Activated CD8-positive, alpha-beta T cell treated with anti-CD3 and anti-CD28 coated beads for 36 hours (primary cell): ENCODE results near the gene SH2D4B. TPM values are rescaled to one million over a fixed set of nuclear protein-coding genes. Genes with fewer than 3 reads are reported as not detected.

ENCODE experiments used
- ATAC-seq: fragments of 200-7000 bp; cut with Tn5 transposase; one replicate; pipeline ENCODE4 v1.10.0; 2021; ENCODE audit warnings: mild to moderate bottlenecking, moderate library complexity
- CTCF ChIA-PET: fragments of 350-600 bp; sonication (Branson Sonifier 250); formaldehyde crosslinking; loops from one replicate; lab custom pipeline; 2021; ENCODE audit warnings: antibody characterized with exemption; lab: Charles Lee
- POLR2A ChIA-PET: fragments of 350-600 bp; sonication (Branson Sonifier 250); formaldehyde crosslinking; loops from one replicate; lab custom pipeline; 2021; ENCODE audit warnings: antibody characterized with exemption; lab: Charles Lee
- DNase-seq: peaks from one replicate; pipeline ENCODE4 v3.0.0-alpha.2; 2020
- H3K27ac Mint-ChIP-seq: one replicate; pipeline ENCODE4 v1.8.0; 2021; ENCODE audit warnings: mild to moderate bottlenecking, mixed read lengths
- H3K27me3 Mint-ChIP-seq: one replicate; pipeline ENCODE4 v1.8.0; 2021; ENCODE audit warnings: mixed read lengths
- H3K36me3 Mint-ChIP-seq: one replicate; pipeline ENCODE4 v1.8.0; 2021; ENCODE audit warnings: low read depth, mixed read lengths
- H3K4me1 Mint-ChIP-seq: one replicate; pipeline ENCODE4 v1.8.0; 2021; ENCODE audit warnings: low read depth, mixed read lengths
- H3K4me3 Mint-ChIP-seq: one replicate; pipeline ENCODE4 v1.8.0; 2021; ENCODE audit warnings: mild to moderate bottlenecking, moderate library complexity, mixed read lengths
- H3K9me3 Mint-ChIP-seq: one replicate; pipeline ENCODE4 v1.8.0; 2021; ENCODE audit warnings: mixed read lengths
- CTCF ChIP-seq: fragments of 200-600 bp; IDR thresholded peaks from one replicate; pipeline ENCODE4 v1.8.0; 2022; ENCODE audit warnings: antibody characterized with exemption, mild to moderate bottlenecking
- intact Hi-C: fragments of 100-400 bp; cut with micrococcal nuclease; formaldehyde crosslinking; loops from one replicate; pipeline ENCODE4 v1.10.0; 2022
- total RNA-seq, 2 experiments: library from RNA; stranded (reverse); gene quantifications; one replicate each; pipeline ENCODE4 v1.2.3, GENCODE V29; 2021

Gene SH2D4B
- total RNA-seq, 2 experiments from 2014 or later = 0.11 to 0.20 TPM

DNA sequence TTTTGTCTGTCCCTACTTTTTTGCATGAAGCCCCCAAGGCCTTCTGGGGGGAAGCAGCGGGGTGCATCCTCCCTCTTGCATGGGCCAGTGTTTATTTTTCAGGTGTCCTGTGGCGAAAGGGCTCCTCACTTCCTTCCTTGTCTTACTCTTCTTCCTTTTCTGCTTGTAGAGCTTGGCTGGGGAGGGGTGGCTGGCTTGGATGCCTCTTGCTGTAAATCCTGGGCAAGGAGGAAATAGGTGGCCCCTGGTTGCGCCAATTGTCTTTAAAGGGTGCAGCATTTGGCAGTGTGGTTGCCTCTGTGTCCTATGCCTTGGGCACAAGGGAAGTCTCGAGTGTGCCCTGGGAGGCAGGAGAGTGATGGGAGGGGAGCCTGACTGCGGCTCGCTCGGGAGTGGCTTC, 95.0 kb downstream of the SH2D4B start:
- ATAC-seq = no peak

GRCh38 chr10:80633383-80633860, 95.7 kb downstream of the SH2D4B start:
- no peak for ATAC-seq
- ChIA-PET POLR2A (no interaction called here), CTCF (interaction anchor here (3.8 kb wide), 1 partner anchor 29 kb away, joined by 15 read pairs; no protein-coding TSS in a partner anchor)
- intact Hi-C loops = no loop called here
- Mint-ChIP-seq H3K27me3 (peaks cover 1% of the 10 kb centered on the region), H3K27ac (no peak overlapping the region), H3K4me3 (no peak overlapping the region), H3K9me3 (no peaks in the 10 kb centered on the region), H3K36me3 (no peaks in the 10 kb centered on the region), H3K4me1 (no peaks in the 10 kb centered on the region)
- TF ChIP-seq CTCF = no peak
- no peak for DNase-seq

More for the DNA sequence above, 95.0 kb downstream of the SH2D4B start:
- Mint-ChIP-seq H3K27ac (no peak overlapping the region), H3K36me3 (no peaks in the 10 kb centered on the region), H3K4me1 (no peaks in the 10 kb centered on the region), H3K27me3 (no peaks in the 10 kb centered on the region), H3K4me3 (no peak overlapping the region), H3K9me3 (no peaks in the 10 kb centered on the region)
- no peak for TF ChIP-seq CTCF
- intact Hi-C loops = no loop called here
- POLR2A ChIA-PET = no interaction called here
- CTCF ChIA-PET = interaction anchor here (0.5 to 3.8 kb wide), 2 partner anchors 30 to 60 kb away, joined by 3 to 15 read pairs; no protein-coding TSS in a partner anchor
- no peak for DNase-seq

DNA sequence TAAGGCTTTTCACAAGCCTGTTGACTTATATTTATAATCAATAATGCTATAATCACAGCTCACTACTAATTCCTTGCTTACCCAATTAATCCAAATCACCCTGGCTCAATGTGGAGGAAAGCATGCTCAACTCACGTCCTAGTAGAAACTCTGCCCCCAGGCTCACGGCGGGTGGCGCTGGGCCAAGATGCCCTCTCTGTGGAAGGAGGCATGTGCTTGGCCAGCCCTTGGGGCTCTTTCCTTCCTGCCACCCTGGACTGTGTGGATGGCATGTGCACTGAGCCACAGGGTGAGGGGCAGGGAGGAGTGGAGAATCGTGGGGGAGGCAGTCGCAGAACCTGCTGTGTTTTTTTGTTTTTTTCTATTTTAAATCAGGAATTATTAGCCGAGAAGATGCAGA, 96.2 kb downstream of the SH2D4B start:
- no peak for DNase-seq
- Mint-ChIP-seq H3K27ac (no peak overlapping the region), H3K4me1 (no peaks in the 10 kb centered on the region), H3K4me3 (no peak overlapping the region), H3K36me3 (no peaks in the 10 kb centered on the region), H3K27me3 (peaks cover 2% of the 10 kb centered on the region), H3K9me3 (no peaks in the 10 kb centered on the region)
- TF ChIP-seq CTCF = no peak
- ChIA-PET CTCF (interaction anchor here (3.8 kb wide), 1 partner anchor 29 kb away, joined by 15 read pairs; no protein-coding TSS in a partner anchor), POLR2A (no interaction called here)
- intact Hi-C loops = no loop called here
- ATAC-seq = no peak

GRCh38 chr10:80642661-80643060, 105.0 kb downstream of the SH2D4B start:
- no peaks in the 10 kb centered on the region for H3K36me3 Mint-ChIP-seq
- intact Hi-C loops = no loop called here
- no peak for TF ChIP-seq CTCF
- ATAC-seq = no peak
- H3K4me3 Mint-ChIP-seq = no peak overlapping the region
- no peaks in the 10 kb centered on the region for H3K4me1 Mint-ChIP-seq
- H3K9me3 Mint-ChIP-seq = no peaks in the 10 kb centered on the region
- H3K27ac Mint-ChIP-seq = no peak overlapping the region
- ChIA-PET POLR2A (interaction anchor here (0.6 kb wide), 1 partner anchor 702 kb away, joined by 3 read pairs; no protein-coding TSS in a partner anchor), CTCF (interaction anchor here (1.0 kb wide), 1 partner anchor 20 kb away, joined by 3 read pairs; no protein-coding TSS in a partner anchor)
- DNase-seq = no peak
- peaks cover 7% of the 10 kb centered on the region for H3K27me3 Mint-ChIP-seq

GRCh38 chr10:80646366-80646765, 108.7 kb downstream of the SH2D4B start:
- intact Hi-C loops = no loop called here

More at GRCh38 chr10:80646366-80646765, 108.7 kb downstream of the SH2D4B start:
- Mint-ChIP-seq H3K36me3 (no peaks in the 10 kb centered on the region), H3K9me3 (no peaks in the 10 kb centered on the region), H3K27me3 (peaks cover 7% of the 10 kb centered on the region), H3K4me1 (no peaks in the 10 kb centered on the region), H3K4me3 (no peak overlapping the region), H3K27ac (no peak overlapping the region)
- no peak for DNase-seq
- ATAC-seq = no peak
- POLR2A ChIA-PET = no interaction called here
- CTCF ChIA-PET = interaction anchor here (0.9 kb wide), 1 partner anchor 20 kb away, joined by 3 read pairs; no protein-coding TSS in a partner anchor
- no peak for TF ChIP-seq CTCF
